Stimulated activated CD4-positive, alpha-beta T cell treated with anti-CD3 and anti-CD28 coated beads, Interleukin-2, amount 100 ng/mL, for 4 hours (primary cell): ENCODE measurements around the gene KLHL24.
"Not testable (repeated sequence)": the region's sequence is repeated elsewhere in the genome, so short reads cannot be mapped to it uniquely, and the experiment has no call there.

ENCODE experiments used
- DNase-seq: peaks from one replicate; pipeline ENCODE4 v3.0.0-alpha.2; 2020; ENCODE audit warnings: low read depth

The KLHL24 gene, protein sequence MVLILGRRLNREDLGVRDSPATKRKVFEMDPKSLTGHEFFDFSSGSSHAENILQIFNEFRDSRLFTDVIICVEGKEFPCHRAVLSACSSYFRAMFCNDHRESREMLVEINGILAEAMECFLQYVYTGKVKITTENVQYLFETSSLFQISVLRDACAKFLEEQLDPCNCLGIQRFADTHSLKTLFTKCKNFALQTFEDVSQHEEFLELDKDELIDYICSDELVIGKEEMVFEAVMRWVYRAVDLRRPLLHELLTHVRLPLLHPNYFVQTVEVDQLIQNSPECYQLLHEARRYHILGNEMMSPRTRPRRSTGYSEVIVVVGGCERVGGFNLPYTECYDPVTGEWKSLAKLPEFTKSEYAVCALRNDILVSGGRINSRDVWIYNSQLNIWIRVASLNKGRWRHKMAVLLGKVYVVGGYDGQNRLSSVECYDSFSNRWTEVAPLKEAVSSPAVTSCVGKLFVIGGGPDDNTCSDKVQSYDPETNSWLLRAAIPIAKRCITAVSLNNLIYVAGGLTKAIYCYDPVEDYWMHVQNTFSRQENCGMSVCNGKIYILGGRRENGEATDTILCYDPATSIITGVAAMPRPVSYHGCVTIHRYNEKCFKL

DNA sequence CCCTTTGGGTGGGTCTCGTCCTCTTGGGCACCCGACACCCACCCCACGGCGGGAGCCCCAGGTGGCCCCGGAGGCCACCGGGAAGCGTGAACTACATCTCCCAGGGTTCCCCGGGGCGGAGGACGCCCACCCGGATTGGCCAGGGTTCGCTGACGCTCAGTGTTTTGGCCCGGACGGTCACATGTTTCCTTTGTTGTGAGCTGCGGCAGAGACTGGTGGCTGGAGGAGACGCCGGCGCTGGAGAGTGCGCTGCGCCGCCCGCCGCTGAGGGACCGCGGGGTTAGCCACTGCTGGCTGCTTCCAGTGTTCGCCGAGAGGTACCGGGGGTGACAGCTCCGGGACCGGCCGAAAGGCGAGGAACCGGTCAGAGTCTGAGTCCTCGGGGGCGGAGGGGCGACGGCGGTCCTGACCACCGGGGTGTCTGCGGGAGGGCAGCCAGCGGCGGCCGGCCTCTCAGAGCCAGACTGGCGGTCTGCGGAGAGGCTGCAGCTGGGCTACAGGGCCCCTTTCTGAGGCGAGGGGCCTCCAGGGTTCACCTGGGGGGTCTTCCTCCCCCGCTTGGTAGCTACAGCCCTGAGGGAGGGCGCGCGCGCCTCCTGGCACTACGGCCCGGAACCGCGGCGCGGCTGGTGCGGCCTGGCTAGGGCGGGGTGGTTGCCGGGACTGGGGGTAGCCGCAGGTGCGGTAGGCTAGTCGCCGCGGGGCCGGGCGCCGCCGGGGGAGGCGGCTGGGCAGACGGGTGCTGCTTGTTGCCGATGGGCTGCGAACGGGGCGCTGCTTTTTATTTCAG lies at the start of gene KLHL24:
Gene KLHL24, plus strand, starts transcription at position 193 of the 790 bp plus-strand sequence. CDS start 14,734 bp downstream, outside the sequence.
- peak; percentile 86 for DNase-seq

DNA sequence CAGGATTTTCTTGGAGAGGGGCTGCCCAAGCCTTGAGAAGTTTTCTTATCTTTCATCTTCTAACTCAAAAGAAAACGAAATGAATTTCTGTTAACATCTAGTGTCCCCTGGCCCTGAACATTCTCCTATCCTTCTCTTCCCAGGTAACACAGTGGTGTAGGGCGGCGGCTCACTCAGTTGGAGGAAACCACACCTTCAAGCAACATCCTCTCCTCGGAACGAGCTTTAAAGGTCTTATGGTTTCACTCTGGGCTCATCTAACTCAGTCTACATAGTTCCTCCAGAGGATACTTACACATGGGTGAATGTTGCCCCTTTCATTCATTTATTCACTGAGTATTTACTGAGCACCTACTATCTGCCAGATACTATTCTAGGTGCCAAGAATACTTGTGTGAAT lies 48.9 kb upstream of the KLHL24 start:
- no peak for DNase-seq

DNA sequence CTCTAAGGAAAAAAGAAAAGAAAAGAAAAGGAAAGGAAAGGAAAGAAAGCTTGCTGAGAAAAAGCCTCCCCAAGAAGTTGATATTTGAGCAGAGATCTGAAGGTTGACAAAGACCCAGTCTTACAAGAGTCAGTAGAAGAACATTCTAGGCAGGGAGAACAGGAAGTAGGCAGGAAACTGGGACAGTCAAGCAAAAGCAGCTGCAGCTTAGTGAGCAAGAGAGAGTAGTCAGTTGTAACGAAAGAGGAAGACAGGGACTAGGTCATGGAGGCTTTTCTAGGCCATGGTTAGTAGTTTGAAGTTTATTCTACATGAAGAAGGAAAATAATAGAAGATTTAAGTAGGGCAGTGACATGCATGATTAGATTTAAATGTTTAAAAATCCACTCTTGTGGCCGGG lies 48.1 kb upstream of the KLHL24 start:
- DNase-seq, result no peak

DNA sequence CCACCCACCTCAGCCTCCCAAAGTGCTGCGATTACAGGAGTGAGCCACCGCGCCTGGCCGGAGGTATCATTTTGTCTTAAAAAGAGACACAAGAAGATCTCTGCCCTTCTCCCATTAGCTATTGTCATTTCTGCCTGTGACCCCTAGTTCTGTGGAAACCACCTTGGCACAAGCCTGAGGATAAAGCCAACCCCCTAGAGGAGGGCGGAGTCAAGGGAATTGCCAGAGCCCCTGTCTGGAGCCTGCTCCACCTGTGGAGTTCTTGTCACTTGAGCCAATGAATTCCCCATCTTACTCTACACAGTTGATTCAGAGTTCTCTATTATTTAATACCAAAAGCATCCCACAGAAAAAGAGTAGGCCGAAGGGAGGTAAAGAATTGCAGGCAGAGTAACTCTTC lies 45.0 kb upstream of the KLHL24 start:
- DNase-seq, result no peak

DNA sequence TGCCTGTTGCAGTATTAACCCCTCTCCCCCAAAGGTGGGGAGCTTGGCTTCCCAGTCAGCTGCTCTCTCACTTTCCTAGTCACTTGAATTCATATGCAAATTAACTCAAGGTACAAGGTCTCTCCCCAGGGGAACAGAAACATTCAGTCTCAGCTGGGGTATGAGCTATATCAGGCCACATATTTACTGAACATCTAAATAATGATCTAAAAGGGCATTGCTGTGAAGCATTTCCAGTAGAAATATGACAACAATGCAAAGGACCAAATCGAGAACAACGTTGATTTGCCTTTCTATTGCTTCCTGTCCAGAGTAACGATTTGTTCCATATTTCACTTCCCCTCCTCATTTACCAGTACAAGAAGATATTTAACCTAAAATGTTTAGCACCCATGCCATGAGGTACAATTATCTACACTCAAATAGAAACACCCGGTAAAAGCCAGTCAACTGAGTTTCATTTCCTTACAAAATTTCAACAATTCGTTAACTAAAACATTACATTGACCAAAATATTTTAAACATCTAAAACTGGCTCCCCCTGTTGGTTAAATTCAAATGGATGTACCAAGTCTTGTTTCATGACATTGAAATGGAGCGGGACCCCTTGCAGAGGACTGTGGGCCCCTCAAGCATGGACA lies 43.4 kb upstream of the KLHL24 start:
- no peak for DNase-seq

DNA sequence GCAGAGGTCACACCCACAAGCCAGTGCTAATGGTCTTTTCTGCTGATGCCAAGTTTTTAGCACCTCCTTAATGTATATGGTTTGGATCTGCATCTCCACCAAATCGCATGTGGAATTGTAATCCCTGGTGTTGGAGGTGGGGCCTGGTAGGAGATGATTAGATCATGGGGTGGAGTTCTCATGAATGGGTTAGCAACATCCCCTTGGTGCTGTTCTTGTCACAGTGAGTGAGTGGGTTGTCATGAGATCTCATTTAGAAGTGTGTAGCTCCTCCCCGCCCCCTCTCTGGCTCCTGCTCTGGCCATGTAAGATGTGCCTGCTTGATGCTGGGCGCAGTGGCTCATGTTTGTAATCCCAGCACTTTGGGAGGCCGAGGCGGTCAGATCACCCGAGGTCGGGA lies 42.6 kb upstream of the KLHL24 start:
- no peak for DNase-seq

DNA sequence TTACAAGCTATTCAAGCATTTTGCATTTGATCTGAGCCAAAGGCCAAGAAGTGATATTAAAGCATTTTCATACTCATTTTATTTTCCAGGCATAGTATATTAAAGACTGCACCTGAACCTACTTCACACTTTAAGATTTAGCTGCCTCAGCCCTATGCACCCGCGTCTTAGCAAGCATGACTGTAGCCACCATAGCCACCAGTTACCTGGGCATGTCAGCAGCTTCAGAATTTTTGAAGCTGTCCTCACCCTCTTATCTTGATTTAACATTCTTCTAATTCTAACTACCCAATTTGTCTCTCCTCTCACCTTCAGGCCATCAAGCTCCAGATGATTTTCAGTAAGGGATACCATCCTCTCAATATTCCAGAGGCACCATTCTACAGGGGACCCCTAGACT lies 40.8 kb upstream of the KLHL24 start:
- no peak for DNase-seq

DNA sequence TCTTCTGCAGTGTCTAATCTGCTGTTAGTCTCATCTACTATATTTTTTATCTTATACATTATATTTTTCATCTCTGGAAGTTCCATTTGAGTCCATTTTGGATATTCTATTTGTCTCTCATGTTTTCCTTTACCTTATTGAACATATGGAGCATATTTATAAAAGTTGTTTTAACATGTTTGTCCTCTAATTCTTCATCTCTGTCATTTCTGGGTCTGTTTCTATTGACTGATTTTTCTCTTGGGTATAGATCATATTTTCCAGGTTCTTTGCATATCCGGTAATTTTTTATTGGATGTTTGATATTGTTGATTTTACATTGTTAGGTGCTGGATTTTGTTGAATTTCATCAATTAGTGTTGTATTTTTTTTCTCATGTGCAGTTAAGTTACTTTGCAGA lies 37.5 kb upstream of the KLHL24 start:
- no peak for DNase-seq

DNA sequence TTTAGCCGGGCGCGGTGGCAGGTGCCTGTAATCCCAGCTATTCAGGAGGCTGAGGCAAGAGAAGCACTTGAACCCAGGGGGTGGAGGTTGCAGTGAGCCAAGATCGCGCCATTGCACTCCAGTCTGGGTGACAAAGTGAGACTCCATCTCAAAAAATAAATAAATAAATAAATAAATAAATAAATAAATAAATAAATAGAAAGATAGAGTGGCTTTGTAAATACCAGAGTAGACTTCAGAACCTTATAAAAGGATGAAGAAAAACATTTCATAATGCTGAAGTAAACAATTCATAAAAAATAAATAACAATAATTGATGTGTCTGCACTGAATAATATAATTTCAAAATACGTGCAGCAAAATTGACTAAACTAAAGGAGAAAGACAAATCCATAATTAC lies 24.1 kb upstream of the KLHL24 start:
- DNase-seq, result not testable (repeated sequence)

DNA sequence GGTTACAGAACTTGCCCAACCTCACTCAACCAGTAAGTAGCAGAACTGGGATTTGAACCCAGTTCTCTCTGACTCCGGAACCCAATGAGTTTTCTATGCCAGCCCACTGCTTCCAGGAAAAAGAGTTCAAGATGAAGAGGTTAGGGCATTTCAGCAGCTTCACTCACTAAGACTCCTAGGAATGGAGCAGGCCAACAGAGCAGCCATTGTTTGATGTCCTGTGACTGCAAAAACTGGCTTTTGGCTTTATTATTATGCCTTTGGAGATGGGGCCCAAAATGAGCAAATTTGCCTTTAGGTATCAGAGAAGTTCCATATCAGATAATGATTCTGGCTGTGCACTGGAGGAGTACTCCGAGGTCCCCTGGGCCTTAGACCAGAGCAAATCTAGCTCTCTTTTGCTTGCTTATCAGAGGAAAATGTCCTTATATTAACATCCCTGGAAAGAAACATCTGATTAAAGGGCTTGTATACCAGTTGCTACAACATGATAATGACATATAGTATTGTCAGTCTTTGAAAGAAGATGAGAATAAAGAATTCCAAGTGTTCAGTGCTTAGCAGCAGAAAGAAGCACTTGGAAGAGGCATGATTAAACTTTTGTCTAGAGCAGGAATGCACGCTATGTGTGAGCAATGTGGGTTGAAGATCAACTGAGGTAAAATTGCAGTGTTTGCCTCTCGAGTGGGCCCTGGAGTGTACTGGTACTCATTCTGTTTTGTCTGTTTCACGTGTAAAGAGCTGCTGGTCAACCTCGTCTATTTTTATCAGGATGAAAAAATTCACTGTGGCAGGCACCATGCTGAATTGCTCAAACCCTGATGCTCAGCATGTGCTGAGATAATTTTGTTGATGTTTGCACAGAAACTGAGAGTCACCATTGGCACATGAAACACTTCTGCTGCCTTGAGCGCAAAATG lies 21.8 kb upstream of the KLHL24 start:
- no peak for DNase-seq

DNA sequence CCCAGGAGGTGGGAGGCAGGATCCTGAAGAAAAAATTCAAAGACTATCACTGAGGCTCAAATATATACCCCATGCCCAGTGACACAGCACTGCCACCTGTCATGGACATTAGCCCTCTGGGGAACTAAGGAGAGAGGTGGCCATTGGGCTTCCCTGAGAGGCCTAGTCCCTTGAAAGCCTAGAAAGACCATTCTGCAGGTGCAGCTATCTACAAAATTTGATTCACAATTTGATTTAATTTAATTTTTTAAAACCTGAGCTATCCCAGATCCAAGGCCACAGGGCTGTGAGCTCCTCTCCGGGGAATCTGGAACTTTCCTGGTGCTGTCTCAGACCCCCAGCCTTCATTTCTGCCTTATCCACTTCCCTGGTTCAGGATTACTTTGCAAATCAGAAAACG lies 16.9 kb upstream of the KLHL24 start:
- no peak for DNase-seq

DNA sequence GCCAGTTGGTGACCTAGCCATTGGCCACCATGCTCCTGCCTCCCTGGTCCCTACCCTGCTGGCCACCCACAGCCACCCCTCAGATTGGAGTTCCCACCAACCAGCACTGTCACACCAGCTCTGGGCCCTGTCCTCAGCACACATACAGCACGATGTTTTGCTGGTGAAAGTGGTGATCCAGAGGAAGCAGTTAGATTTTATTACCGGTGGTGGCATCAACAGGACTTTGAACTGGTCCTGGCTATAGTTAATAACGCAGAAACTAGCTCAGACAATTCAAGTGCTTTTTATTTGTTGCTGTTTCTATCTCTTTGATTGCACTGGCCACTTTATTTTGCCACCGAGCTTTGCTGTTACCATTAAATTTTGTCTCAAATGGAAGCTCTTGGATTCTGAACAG lies 16.4 kb upstream of the KLHL24 start:
- DNase-seq, result no peak

DNA sequence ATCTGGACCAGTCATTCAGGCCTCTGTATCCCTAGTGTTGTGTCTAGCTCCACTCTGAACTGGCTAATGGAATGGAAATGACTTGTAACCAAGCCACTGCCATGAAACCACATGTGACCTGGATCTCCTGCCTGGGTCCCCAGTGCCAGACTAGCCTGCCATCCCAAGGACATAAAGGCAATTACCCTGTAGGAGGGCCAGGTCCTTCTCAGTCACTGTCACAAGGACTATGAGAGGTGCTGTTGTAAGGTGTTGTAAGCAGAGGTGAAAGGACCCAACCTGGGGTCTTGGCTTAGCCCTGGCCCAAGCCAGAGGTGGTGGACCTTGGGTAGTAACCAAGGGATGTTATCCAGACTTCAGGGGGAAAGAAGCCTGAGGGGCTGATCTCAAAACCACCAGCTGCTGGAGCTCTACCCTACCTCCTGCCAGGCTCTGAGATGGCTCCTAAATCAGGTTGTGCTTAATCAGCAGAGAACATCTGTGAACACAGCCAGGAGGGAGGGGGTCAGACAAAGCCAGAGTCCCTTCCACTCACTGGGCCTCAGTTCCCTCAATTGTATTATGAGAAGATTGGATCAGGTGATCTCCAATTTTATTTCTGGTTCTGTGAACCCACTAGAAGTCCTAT lies 15.7 kb upstream of the KLHL24 start:
- DNase-seq, result no peak

DNA sequence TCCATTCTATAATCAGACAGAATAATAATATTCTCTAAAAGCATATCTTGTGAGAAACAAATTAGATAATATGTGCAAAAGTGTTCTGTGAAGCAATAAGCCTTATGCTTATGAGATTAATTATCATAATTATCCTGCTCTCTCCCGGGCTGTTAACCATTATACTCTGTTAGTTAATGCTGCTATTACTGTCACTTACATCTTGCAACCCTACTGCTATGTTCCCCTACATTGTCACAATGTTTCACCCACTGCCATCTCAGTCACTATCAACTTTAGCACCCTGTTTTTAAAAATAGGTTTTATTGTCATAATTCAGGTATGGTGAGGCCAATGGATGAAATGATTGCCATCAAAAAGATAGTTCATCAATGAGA lies 15.2 kb upstream of the KLHL24 start:
- DNase-seq, result no peak

DNA sequence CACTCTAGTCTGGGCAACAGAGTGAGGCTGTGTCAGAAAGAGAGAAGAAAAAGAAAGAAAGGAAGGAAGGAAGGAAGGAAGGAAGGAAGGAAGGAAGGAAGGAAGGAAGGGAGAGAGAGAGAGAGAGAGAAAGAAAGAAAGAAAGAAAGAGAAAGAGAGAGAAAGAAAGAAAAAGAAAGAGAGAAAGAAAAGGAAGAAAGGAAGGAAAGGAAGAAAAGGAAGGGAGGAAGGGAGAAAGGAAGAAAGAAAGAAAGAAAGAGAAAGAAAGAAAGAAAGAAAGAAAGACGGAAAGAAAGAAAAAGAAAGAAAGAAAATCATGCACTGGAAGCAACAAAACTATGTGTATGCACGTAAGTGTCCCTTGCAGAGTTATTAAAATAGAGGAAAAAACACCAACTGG lies 12.9 kb upstream of the KLHL24 start:
- not testable (repeated sequence) for DNase-seq

DNA sequence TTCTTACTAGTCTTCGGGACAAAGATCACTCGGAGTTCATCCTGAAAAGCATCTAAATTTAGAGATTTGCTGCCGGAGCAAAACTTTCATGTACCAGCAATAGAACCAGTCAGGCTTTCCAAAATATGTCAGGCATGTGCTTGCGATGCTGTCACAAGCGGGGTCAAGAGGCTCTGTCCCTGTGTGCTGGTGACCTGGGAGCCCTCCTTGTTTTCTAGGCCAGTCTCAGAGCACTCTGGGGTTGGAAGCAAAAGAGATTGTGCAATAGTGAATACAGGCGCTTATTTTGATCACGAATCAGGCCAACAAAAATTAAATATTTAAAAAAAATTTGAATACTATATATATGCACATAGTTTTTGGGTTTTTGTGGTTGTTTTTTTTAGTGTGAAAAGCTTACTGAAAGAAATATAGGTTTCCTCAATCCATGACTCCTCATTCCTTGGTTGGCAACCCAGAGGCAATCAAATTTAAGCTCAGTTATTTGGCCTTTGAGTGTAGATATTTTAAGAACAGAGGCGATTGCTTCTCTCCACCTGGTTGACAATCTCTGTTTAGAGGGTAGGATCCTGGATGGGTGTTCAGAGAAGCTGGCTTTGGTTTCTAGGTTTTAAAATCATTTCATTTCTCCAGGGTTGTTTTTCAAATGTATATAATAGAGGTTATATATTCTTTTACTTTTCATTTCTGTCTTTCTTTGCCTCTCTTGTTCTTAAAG lies 8.4 kb upstream of the KLHL24 start:
- DNase-seq, result no peak

DNA sequence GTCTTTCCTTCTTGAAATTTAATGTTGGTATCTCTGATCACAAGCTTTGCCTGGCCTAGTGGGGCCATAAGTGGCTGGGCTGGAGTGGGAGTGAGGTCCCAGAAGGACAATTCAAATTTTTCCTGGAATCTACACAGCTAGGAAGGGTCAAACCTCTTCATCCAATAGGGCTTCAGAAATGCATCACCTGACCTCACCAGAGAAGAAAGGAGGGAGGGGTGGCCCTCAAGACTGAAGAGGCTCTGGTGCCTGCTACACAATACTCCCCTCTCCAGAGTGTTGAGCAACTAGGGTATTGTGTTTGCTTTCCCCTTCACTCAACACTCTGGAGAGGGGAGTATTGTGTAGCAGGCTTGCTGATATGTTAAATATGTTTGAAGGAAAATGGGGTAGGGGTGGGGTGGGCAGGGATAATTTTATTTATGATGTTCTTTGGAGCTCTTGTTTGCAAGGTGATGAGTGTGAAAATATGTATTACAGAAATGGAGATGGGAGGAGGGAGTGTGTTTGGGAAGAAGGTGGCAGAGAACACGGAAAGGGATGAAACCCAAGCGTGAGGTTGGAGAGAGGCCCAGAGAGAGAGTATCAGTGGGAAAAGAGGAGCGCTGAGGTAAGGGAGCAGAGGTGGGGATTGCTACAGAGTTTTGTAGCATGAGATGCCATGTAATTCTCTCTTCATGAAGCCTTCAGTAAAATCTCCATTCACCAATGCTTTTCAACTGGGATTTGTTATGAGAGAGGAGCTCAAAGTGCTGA lies 5.7 kb upstream of the KLHL24 start:
- no peak for DNase-seq

DNA sequence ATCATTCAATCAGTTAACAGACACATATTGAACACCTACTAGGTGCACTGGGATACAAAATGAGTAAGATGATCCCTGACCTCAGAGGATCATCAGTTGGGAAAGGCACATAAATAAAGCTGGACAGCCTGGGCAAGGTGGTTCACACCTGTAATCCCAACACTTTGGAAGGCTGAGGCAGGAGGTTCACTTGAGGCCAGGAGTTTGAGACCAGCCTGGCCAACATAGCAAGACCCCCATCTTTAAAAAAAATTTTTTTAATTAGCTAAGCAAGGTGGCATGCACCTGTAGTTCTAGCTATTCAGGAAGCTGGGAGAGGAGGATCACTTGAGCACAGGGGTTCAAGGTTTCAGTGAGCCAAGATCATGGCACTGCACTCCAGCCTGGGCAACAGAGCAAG lies 3.7 kb upstream of the KLHL24 start:
- no peak for DNase-seq

DNA sequence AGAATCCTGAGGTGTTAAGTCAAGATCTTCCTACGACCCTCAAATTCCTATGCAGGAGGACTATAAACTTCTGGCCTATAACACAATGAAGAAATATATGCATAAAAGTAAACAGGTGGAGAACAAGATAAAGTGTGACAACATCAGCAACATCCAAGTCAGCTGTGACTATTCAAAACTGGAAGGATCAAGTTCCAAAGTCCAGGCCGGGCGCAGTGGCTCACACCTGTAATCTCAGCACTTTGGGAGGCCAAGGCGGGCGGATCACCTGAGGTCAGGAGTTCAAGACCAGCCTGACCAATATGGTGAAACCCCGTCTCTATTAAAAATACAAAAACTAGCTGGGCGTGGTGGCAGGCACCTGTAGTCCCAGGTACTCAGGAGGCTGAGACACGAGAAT lies 2.7 kb upstream of the KLHL24 start:
- DNase-seq, result not testable (repeated sequence)

DNA sequence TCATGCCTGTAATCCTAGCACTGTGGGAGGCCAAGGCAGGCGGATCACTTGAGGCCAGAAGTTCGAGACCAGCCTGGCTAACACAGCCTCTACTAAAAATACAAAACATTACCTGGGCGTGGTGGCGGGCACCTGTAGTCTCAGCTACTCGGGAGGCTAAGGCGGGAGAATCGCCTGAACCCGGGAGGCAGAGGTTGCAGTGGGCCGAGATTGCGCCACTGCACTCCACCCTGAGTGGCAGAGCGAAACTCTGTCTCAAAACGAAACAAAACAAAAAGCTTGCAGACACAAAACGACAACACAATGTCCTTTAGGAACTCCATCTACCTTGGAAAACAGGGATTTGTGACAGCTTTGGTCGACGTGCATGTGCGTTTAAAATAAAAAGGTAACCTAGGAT lies 716 bp upstream of the KLHL24 start:
- DNase-seq, result no peak
